Fibroblast of lung (primary cell): ENCODE data around the gene RAD23B. TPM values are rescaled to one million over a fixed set of nuclear protein-coding genes. Genes with fewer than 3 reads are reported as not detected.
A peak's percentile ranks its signal among the peaks of the same experiment; 100 is the strongest.

Experiments used
- DNase-seq, 2 donors: peaks; one replicate each; pipeline versions ENCODE4 v3.0.0 to v3.0.0-alpha.2; 2010; ENCODE audit warnings: low read depth in 2 of 2
- H2AFZ ChIP-seq: 2 replicates; pipeline ENCODE4 v1.5.1; 2012; ENCODE audit warnings: low read length, control low read depth, inconsistent platforms
- H3K27ac ChIP-seq: 2 replicates; pipeline ENCODE4 v1.5.1; 2011; ENCODE audit warnings: low read length, control low read depth; ENCODE audit not compliant: insufficient read depth
- H3K27me3 ChIP-seq: 2 replicates; pipeline ENCODE4 v1.5.1; 2011; ENCODE audit warnings: mild to moderate bottlenecking, low read length; ENCODE audit not compliant: control insufficient read depth, insufficient read depth
- H3K36me3 ChIP-seq: 2 replicates; pipeline ENCODE4 v1.5.1; 2011; ENCODE audit warnings: low read length; ENCODE audit not compliant: control insufficient read depth, insufficient read depth
- H3K4me1 ChIP-seq: 2 replicates; pipeline ENCODE4 v1.5.1; 2011; ENCODE audit warnings: low read length; ENCODE audit not compliant: control insufficient read depth, insufficient read depth; ENCODE audit errors: extremely low read depth
- H3K4me2 ChIP-seq: 2 replicates; pipeline ENCODE4 v1.5.1; 2011; ENCODE audit warnings: low read length, control low read depth; ENCODE audit not compliant: insufficient read depth; ENCODE audit errors: extremely low read depth
- H3K4me3 ChIP-seq, 4 experiments: fragments of 200-600 bp in 1 of 4; sonication (generic) in 1 of 4; replicated peaks in 1 of 4; 2 replicates each; pipeline ENCODE4 v1.5.1; 2011 to 2016; ENCODE audit warnings: low read length in 4 of 4, low read depth in 3 of 4, mild to moderate bottlenecking in 3 of 4, control low read depth in 2 of 4, inconsistent platforms in 1 of 4, mixed read lengths in 1 of 4; ENCODE audit not compliant: insufficient read depth in 1 of 4; ENCODE audit errors: control extremely low read depth in 1 of 4
- H3K79me2 ChIP-seq: 2 replicates; pipeline ENCODE4 v1.5.1; 2012; ENCODE audit warnings: mild to moderate bottlenecking, low read length, inconsistent platforms; ENCODE audit not compliant: control insufficient read depth, insufficient read depth
- H3K9ac ChIP-seq: 2 replicates; pipeline ENCODE4 v1.5.1; 2011; ENCODE audit warnings: mild to moderate bottlenecking, low read length, control low read depth; ENCODE audit not compliant: insufficient read depth
- H3K9me3 ChIP-seq: 2 replicates; pipeline ENCODE4 v1.5.1; 2012; ENCODE audit warnings: low read depth, low read length; ENCODE audit not compliant: control insufficient read depth, insufficient read depth
- H4K20me1 ChIP-seq: 2 replicates; pipeline ENCODE4 v1.5.1; 2011; ENCODE audit warnings: low read length; ENCODE audit not compliant: control insufficient read depth, insufficient read depth; ENCODE audit errors: extremely low read depth
- EZH2 ChIP-seq: IDR thresholded peaks from 2 replicates; pipeline ENCODE4 v1.5.1; 2012; ENCODE audit warnings: low read length, control low read depth, mild to moderate bottlenecking; ENCODE audit errors: missing control alignments
- polyA plus RNA-seq, 2 donors: library from polyadenylated mRNA; depleted of rRNA in 1 of 2; stranded (reverse) in 1 of 2; unstranded in 1 of 2; fragments of >200 nt; gene quantifications; 2 replicates each; pipeline ENCODE4 v1.2.1, GENCODE V29; 2011 to 2012; ENCODE audit warnings: missing spikeins in 1 of 2
- total RNA-seq: library from RNA; depleted of rRNA; stranded (reverse); fragments of >200 nt; gene quantifications from 2 replicates; pipeline ENCODE4 v1.2.1, GENCODE V29; 2014
- TF ChIP-seq, protein P1 (sequence below), 2 donors: IDR thresholded peaks in 1 of 2; conservative IDR thresholded peaks in 1 of 2; 1 replicate in 1 of 2; 2 replicates in 1 of 2; pipeline ENCODE4 v1.5.1; 2011 to 2012; ENCODE audit warnings: low read length in 2 of 2, control low read depth in 1 of 2, inconsistent platforms in 1 of 2, low read depth in 1 of 2, mild to moderate bottlenecking in 1 of 2

RAD23B gene
- total and polyA plus RNA-seq, 2 donors (not counting 1 experiment from before 2014, with no cell fraction given) = 156 to 607 TPM

DNA sequence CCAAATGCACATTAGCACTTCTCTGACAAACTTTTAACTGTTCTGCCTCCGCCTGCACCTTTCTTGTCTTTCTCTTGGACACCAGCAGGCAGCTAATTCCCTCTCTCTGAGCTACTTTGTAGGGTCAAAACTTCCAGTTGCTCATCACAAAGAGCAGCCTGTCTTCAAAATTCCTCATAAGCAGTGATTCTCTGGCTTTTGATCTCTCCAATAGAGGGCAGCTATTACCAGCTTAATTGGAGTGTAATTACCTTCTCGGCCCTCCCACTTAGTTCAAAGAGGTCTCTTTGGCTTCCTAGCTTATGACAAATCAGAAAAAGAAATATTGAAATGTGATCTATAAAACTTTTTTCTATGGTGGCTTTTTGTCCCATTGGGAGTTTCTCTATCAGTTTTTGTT, 43.6 kb upstream of the RAD23B start:
- Histone ChIP-seq H4K20me1 (no peaks in the 10 kb centered on the region), H3K4me3 (no peak overlapping the region), H3K4me1 (peaks cover 2% of the 10 kb centered on the region), H3K9me3 (no peaks in the 10 kb centered on the region), H3K36me3 (no peaks in the 10 kb centered on the region), H3K9ac (no peak overlapping the region), H3K27ac (no peak overlapping the region), H3K79me2 (no peaks in the 10 kb centered on the region), H2AFZ (no peak overlapping the region), H3K27me3 (no peaks in the 10 kb centered on the region), H3K4me2 (no peak overlapping the region)
- DNase-seq = peak; percentile 25 to 63
- TF ChIP-seq EZH2 = no peak
- TF ChIP-seq, protein P1, sequence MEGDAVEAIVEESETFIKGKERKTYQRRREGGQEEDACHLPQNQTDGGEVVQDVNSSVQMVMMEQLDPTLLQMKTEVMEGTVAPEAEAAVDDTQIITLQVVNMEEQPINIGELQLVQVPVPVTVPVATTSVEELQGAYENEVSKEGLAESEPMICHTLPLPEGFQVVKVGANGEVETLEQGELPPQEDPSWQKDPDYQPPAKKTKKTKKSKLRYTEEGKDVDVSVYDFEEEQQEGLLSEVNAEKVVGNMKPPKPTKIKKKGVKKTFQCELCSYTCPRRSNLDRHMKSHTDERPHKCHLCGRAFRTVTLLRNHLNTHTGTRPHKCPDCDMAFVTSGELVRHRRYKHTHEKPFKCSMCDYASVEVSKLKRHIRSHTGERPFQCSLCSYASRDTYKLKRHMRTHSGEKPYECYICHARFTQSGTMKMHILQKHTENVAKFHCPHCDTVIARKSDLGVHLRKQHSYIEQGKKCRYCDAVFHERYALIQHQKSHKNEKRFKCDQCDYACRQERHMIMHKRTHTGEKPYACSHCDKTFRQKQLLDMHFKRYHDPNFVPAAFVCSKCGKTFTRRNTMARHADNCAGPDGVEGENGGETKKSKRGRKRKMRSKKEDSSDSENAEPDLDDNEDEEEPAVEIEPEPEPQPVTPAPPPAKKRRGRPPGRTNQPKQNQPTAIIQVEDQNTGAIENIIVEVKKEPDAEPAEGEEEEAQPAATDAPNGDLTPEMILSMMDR (conservative IDR thresholded peaks at IDR 0.05 in 1 of 2, IDR thresholded peaks at IDR 0.05 in 1 of 2; ENCODE audit: low read depth in 1 of 2, low read length in 2 of 2) = peak; percentile 28 to 48

DNA sequence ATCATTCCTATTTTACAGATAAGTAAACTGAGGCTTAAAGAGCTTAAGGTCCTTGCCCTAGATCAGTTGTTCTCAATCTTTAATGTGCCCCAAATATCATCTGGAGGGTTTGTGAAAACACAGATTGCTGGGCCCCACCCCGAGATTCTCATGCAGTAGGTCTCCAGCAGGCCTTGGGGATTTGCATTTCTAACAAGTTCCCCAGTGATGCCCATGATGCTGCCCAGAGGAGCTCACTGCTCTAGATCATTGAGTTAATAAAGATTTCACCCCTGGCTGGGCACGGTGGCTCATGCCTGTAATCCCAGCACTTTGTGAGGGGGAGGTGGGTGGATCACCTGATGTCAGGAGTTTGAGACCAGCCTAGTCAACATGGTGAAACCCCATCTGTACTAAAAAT, 42.8 kb upstream of the RAD23B start:
- Histone ChIP-seq H3K79me2 (no peaks in the 10 kb centered on the region), H3K9ac (no peak overlapping the region), H3K9me3 (no peaks in the 10 kb centered on the region), H3K4me1 (peaks cover 2% of the 10 kb centered on the region), H3K36me3 (no peaks in the 10 kb centered on the region), H3K4me2 (no peak overlapping the region), H2AFZ (no peak overlapping the region), H3K27ac (no peak overlapping the region), H3K27me3 (no peaks in the 10 kb centered on the region), H3K4me3 (no peak overlapping the region), H4K20me1 (no peaks in the 10 kb centered on the region)
- TF ChIP-seq EZH2 = no peak
- TF ChIP-seq, protein P1 (conservative IDR thresholded peaks at IDR 0.05 in 1 of 2, IDR thresholded peaks at IDR 0.05 in 1 of 2; ENCODE audit: low read depth in 1 of 2, low read length in 2 of 2) = no peak
- no peak for DNase-seq

DNA sequence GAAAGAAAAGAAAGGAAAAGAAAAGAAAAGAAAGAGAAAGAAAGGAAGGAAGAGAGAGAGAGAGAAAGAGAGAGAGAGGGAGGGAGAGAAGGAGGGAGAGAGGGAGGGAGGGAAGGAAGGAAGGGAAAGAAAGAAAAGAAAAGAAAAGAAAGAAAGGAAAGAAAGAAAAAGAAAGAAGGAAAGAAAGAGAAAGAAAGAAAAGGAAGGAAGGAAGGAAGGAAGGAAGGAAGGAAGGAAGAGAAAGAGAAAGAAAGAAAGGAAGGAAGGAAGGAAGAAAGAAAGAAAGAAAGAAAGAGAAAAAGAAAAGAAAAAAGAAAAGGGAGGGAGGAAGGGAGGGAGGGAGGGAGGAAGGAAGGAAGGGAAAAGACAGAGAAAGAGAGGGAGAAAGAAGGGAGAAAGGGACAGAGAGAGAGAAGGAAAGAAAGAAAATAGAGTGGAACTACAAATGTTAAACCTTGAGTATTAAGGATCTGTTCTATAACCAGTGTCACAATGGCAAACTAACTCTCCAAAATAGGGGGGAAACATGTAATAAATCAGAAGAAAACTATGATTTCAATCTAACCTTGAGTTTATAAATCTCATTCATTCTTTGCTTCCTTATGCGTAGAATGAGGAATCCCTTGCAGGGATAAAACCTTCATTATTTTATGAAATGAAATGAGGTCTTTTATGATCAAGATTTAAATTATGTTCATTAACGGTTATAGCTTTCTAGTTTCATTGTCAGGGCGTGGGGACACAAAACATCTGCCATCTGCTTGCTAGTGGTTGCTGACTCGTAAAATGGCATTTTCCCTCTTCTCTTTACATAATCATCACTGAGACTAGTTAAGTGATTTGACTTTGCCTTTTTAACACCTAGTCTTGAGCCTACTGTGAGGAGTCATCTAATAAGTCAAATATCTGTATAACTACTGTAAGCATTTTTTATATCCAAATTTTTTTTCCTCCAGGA, 40.7 kb upstream of the RAD23B start:
- Histone ChIP-seq H3K27me3 (no peaks in the 10 kb centered on the region), H3K79me2 (no peaks in the 10 kb centered on the region), H3K36me3 (no peaks in the 10 kb centered on the region), H3K4me3 (no peak overlapping the region), H3K4me2 (no peak overlapping the region), H4K20me1 (no peaks in the 10 kb centered on the region), H3K9ac (no peak overlapping the region), H3K27ac (no peak overlapping the region), H2AFZ (no peak overlapping the region), H3K4me1 (peaks cover 2% of the 10 kb centered on the region), H3K9me3 (no peaks in the 10 kb centered on the region)
- peak; percentile 47 to 48 for DNase-seq
- TF ChIP-seq, protein P1 (conservative IDR thresholded peaks at IDR 0.05 in 1 of 2, IDR thresholded peaks at IDR 0.05 in 1 of 2; ENCODE audit: low read depth in 1 of 2, low read length in 2 of 2) = no peak
- no peak for TF ChIP-seq EZH2
